GM13977 (cell line): ENCODE measurements around the gene GALNT17.

Source experiments
- DNase-seq: peaks from one replicate; pipeline ENCODE4 v3.0.0; 2012; ENCODE audit warnings: low spot score
- CTCF ChIP-seq: IDR thresholded peaks from 2 replicates; pipeline ENCODE4 v1.5.1; 2012; ENCODE audit warnings: mild to moderate bottlenecking, control low read depth; ENCODE audit not compliant: insufficient read depth; ENCODE audit errors: extremely low read depth, missing control alignments
- in situ Hi-C: fragments of 300-500 bp; cut with MboI; formaldehyde crosslinking; loops from one replicate; pipeline ENCODE4 v1.12.0; 2022; ENCODE audit warnings: low sequenced_read_pairs, low pct_unique_long_range_greater_than_20kb, mixed read lengths, inconsistent platforms; ENCODE audit not compliant: unreplicated experiment

The GALNT17 gene

DNA sequence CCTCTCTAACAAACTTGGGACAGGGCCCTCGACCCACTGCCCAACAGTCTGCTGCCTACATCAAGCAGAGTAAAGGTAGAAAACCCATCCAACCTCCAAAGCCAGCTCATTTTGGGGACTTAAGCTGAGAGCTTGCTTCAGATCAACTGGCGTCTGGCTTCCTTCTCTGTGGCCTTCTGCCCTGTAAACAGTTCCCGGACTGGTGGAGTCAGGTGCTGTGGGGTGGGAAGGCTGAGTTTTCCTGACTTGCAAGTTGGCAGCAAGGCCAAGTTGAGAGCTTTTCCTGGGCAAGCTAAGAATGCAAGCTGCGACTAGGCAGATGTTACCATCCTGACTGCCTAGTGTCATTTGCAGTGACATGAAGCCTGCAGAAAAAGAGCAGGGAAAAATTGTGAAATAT, 3.7 kb downstream of the GALNT17 start:
- DNase-seq, result no peak
- in situ Hi-C loops, result no loop called here
- TF ChIP-seq CTCF, result no peak

GRCh38 chr7:71137479-71137878, 5.5 kb downstream of the GALNT17 start:
- in situ Hi-C loops, result no loop called here
- no peak for TF ChIP-seq CTCF

GRCh38 chr7:71140264-71140663, 8.3 kb downstream of the GALNT17 start:
- in situ Hi-C loops, result no loop called here
- TF ChIP-seq CTCF, result no peak
- DNase-seq, result no peak

More at GRCh38 chr7:71137479-71137878, 5.5 kb downstream of the GALNT17 start:
- DNase-seq, result no peak

- TF ChIP-seq CTCF, result no peak
- in situ Hi-C loops, result no loop called here
- DNase-seq, result no peak
Observed at GRCh38 chr7:71144963-71145362, 13.0 kb downstream of the GALNT17 start.

GRCh38 chr7:71145906-71146901, 14.3 kb downstream of the GALNT17 start:
- in situ Hi-C loops, result no loop called here
- DNase-seq, result no peak
- no peak for TF ChIP-seq CTCF

GRCh38 chr7:71148098-71148497, 16.2 kb downstream of the GALNT17 start:
- TF ChIP-seq CTCF, result no peak
- in situ Hi-C loops, result no loop called here
- no peak for DNase-seq
